ENCODE results near the gene NKG7. TPM values are rescaled to one million over a fixed set of nuclear protein-coding genes. Genes with fewer than 3 reads are reported as not detected.

Gene NKG7
- polyA plus RNA-seq, 3 donors from 2014 or later: 7,925 to 8,923 (median 8,385) TPM

GRCh38 chr19:51382004-51382403 lies 9.6 kb upstream of the NKG7 start:
- Mint-ChIP-seq H3K9me3 (no peaks in the 10 kb centered on the region), H3K27me3 (ENCODE audit: low read depth in 3 of 3) (peaks cover 0 to 4% (median 2%) of the 10 kb centered on the region in 3 donors), H3K36me3 (no peaks in the 10 kb centered on the region), H3K4me3 (peak overlapping the region in 4 of 5 donors; percentile 17 to 80 (median 50)), H3K27ac (peak overlapping the region in 3 of 6 donors; percentile 56 to 67 (median 67)), H3K4me1 (peaks cover 68 to 70% of the 10 kb centered on the region in 2 donors)
- DNase-seq: no peak

- Mint-ChIP-seq H3K4me3 (peak overlapping the region in 4 of 5 donors; percentile 65 to 80 (median 72)), H3K9me3 (no peaks in the 10 kb centered on the region), H3K27ac (peak overlapping the region; percentile 59 to 90 (median 84)), H3K27me3 (ENCODE audit: low read depth in 3 of 3) (peaks cover 5 to 13% (median 8%) of the 10 kb centered on the region in 3 donors), H3K4me1 (peaks cover 72 to 76% of the 10 kb centered on the region in 2 donors), H3K36me3 (no peaks in the 10 kb centered on the region)
- no peak for DNase-seq
These were observed 7.9 kb upstream of the NKG7 start for GRCh38 chr19:51380379-51380778.

- no peak overlapping the region for H3K4me3 Mint-ChIP-seq
- no peak for DNase-seq
- peaks cover 15 to 30% (median 15%) of the 10 kb centered on the region in 3 donors for H3K27me3 Mint-ChIP-seq (ENCODE audit: low read depth in 3 of 3)
- no peaks in the 10 kb centered on the region for H3K9me3 Mint-ChIP-seq
- peaks cover 80 to 84% of the 10 kb centered on the region in 2 donors for H3K4me1 Mint-ChIP-seq
- no peaks in the 10 kb centered on the region for H3K36me3 Mint-ChIP-seq
- no peak overlapping the region for H3K27ac Mint-ChIP-seq
These were observed 5.0 kb upstream of the NKG7 start for GRCh38 chr19:51377422-51377821.

GRCh38 chr19:51375504-51376221 lies 3.2 kb upstream of the NKG7 start:
- peak; percentile 62 to 73 (median 67) for DNase-seq
- Mint-ChIP-seq H3K27ac (peak overlapping the region; percentile 94 to 100 (median 100)), H3K4me3 (peak overlapping the region; percentile 79 to 100 (median 88)), H3K27me3 (ENCODE audit: low read depth in 3 of 3) (peaks cover 14 to 38% (median 17%) of the 10 kb centered on the region in 3 donors), H3K4me1 (peaks cover 63 to 66% of the 10 kb centered on the region in 2 donors), H3K36me3 (peaks cover 10 to 15% (median 15%) of the 10 kb centered on the region in 3 donors), H3K9me3 (no peaks in the 10 kb centered on the region)

DNA sequence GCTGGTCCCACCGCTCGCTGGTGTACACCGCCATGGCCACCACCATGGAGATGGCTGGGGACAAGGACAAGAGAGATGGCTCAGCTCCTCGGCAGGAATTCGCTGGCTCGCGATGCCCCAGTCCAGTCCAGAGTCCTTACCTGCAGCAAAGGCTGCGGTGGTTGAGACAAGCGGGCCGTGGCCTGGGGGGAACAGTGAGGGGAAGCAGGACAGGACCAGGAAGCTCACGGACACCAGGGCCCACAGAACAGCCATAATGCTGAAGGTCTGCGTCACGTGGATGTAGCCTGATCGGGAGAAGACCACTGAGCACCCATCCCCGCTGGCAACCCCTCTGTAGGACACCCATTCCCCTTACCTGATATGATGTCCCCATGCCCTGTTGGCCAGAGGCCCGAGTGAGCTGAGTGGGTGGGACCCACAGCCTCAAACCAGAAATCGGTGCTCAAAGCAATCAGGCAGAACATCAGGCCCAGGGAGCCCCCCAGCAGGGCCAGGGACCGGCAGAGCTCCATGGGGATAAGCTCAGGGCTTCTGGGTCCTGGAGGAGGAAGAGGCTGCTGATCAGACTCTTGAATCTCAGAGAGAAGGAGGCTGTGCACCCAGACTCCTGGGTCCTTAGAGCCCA lies 319 bp downstream of the NKG7 start:
- Mint-ChIP-seq H3K27ac (peak overlapping the region; percentile 94 to 100 (median 100)), H3K9me3 (no peaks in the 10 kb centered on the region), H3K4me3 (peak overlapping the region; percentile 94 to 100 (median 98)), H3K27me3 (ENCODE audit: low read depth in 3 of 3) (peaks cover 23 to 55% (median 30%) of the 10 kb centered on the region in 3 donors), H3K36me3 (peaks cover 17 to 27% (median 22%) of the 10 kb centered on the region in 3 donors), H3K4me1 (peaks cover 57 to 66% of the 10 kb centered on the region in 2 donors)
- no peak for DNase-seq

DNA sequence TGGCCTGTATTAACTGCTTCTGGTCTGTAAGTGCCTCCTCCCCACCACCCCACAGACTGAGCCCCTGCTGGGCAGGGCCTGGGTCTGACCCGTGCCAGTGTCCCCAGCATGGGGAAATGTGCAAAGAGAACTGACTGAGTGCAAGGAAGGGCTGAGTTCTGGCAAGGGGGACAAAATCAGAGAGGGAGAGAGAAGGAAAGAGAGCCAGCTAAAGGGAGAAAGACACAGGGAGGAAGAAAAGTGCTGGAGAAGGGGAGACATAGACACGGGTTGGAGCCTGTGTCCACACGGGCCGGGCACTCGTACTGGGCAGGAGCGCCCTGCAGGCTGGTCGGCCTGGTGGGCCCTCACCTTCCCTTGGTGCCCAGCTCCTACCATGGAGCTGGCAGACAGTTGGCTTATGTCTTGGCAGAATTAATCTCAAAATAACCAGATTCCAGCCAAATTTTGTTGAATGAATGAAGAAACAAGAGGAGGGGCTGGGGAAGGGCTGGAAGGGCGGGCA lies 1.2 kb downstream of the NKG7 start:
- peaks cover 29 to 59% (median 38%) of the 10 kb centered on the region in 3 donors for H3K27me3 Mint-ChIP-seq (ENCODE audit: low read depth in 3 of 3)
- H3K9me3 Mint-ChIP-seq: no peaks in the 10 kb centered on the region
- H3K4me3 Mint-ChIP-seq: peak overlapping the region; percentile 94 to 100 (median 98)
- DNase-seq: no peak
- peaks cover 52 to 66% of the 10 kb centered on the region in 2 donors for H3K4me1 Mint-ChIP-seq
- peaks cover 17 to 27% (median 22%) of the 10 kb centered on the region in 3 donors for H3K36me3 Mint-ChIP-seq
- peak overlapping the region; percentile 94 to 100 (median 100) for H3K27ac Mint-ChIP-seq

GRCh38 chr19:51370230-51370629 lies 2.2 kb downstream of the NKG7 start:
- peaks cover 17 to 27% (median 22%) of the 10 kb centered on the region in 3 donors for H3K36me3 Mint-ChIP-seq
- H3K27me3 Mint-ChIP-seq (ENCODE audit: low read depth in 3 of 3): peaks cover 30 to 57% (median 33%) of the 10 kb centered on the region in 3 donors
- H3K4me3 Mint-ChIP-seq: peak overlapping the region; percentile 94 to 100 (median 98)
- no peaks in the 10 kb centered on the region for H3K9me3 Mint-ChIP-seq
- H3K4me1 Mint-ChIP-seq: peaks cover 50 to 66% of the 10 kb centered on the region in 2 donors
- H3K27ac Mint-ChIP-seq: peak overlapping the region; percentile 94 to 100 (median 100)
- DNase-seq: no peak

- Mint-ChIP-seq H3K9me3 (no peaks in the 10 kb centered on the region), H3K27me3 (ENCODE audit: low read depth in 3 of 3) (peaks cover 28 to 52% (median 32%) of the 10 kb centered on the region in 3 donors), H3K27ac (peak within 1 kb of the TSS; percentile 94 to 100 (median 100)), H3K4me1 (peaks cover 45 to 62% of the 10 kb centered on the region in 2 donors), H3K4me3 (peak within 1 kb of the TSS; percentile 94 to 100 (median 98)), H3K36me3 (peaks cover 17 to 27% (median 22%) of the 10 kb centered on the region in 3 donors)
- peak; percentile 66 to 70 (median 66) for DNase-seq
These were observed 3.8 kb downstream of the NKG7 start, which contains the start of gene CLDND2 for GRCh38 chr19:51368366-51369282. Gene CLDND2, minus strand, starts transcription at chr19:51369003. Its CDS starts 426 bp downstream, at chr19:51368577.

DNA sequence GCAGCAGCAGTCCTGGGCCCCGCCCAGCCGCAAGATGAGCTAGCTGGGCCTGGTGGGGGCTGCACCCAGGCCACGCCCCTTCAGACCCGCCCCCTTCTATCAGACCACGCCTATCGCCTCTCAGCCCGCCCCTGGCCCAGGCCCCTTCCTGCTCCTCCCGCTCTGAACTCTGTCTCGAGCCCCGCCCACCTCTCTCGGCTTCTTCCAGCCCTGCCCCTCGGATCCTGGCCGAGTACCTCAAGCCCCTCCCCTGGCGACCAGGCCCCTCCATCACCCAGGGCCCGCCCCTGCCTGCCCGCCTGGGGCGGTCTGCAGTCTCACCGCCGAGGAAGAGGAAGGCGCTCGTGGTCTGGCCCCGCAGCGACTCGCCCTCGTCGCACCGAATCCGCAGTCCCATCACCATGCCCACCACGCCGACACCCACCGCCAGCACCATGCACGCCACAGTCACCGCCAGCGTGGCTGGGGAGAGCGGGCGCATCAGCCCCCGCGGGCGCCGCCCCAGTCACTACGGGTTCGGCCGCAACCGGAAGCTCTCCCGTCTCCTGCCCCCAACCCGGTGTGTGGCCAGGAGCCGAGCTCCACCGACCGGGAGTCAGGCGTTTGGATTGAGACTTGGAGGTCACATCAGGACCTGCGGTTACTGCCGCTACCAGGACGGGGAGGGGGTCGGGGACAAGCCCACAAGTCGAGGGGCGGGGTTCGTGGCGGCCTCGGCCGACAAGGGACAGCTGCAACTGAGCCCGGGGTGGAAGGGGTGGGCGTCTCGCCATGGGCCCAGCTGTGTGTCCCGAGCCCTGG lies 4.7 kb downstream of the NKG7 start:
- H3K27ac Mint-ChIP-seq: peak overlapping the region; percentile 94 to 100 (median 100)
- H3K36me3 Mint-ChIP-seq: peaks cover 17 to 27% (median 22%) of the 10 kb centered on the region in 3 donors

DNA sequence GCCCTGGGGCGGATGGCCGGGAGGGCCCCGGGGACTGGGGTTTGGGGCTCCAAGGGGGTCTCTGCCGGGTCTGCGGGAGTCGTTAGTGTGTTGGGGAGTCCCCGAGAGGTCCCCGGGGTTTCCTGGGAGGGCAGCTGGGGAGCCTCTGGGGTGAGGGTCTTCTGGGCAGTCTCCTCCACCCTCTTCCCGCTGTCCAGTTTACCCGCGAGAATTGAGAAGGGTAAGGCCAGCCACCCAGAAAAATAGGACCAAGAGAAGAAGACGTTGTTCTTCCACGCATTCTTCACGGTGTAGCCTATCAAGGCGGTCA lies 5.2 kb downstream of the NKG7 start:
- Mint-ChIP-seq H3K4me3 (peak overlapping the region; percentile 94 to 100 (median 98)), H3K4me1 (peaks cover 42 to 64% of the 10 kb centered on the region in 2 donors), H3K36me3 (peaks cover 17 to 27% (median 22%) of the 10 kb centered on the region in 3 donors), H3K27me3 (ENCODE audit: low read depth in 3 of 3) (peaks cover 21 to 40% (median 23%) of the 10 kb centered on the region in 3 donors), H3K27ac (peak overlapping the region; percentile 94 to 100 (median 100)), H3K9me3 (no peaks in the 10 kb centered on the region)
- DNase-seq: peak in 1 of 3 donors; percentile 51

More for the DNA sequence above, 4.7 kb downstream of the NKG7 start:
- H3K4me1 Mint-ChIP-seq: peaks cover 40 to 62% of the 10 kb centered on the region in 2 donors
- H3K27me3 Mint-ChIP-seq (ENCODE audit: low read depth in 3 of 3): peaks cover 25 to 46% (median 29%) of the 10 kb centered on the region in 3 donors
- peak; percentile 93 to 96 (median 95) for DNase-seq
- H3K4me3 Mint-ChIP-seq: peak overlapping the region; percentile 94 to 100 (median 98)
- no peaks in the 10 kb centered on the region for H3K9me3 Mint-ChIP-seq

- Mint-ChIP-seq H3K4me3 (peak overlapping the region; percentile 94 to 100 (median 98)), H3K27me3 (ENCODE audit: low read depth in 3 of 3) (peaks cover 21 to 36% (median 23%) of the 10 kb centered on the region in 3 donors), H3K36me3 (peaks cover 16 to 21% (median 17%) of the 10 kb centered on the region in 3 donors), H3K9me3 (no peaks in the 10 kb centered on the region), H3K27ac (peak overlapping the region; percentile 94 to 100 (median 100)), H3K4me1 (peaks cover 42 to 69% of the 10 kb centered on the region in 2 donors)
- peak; percentile 88 to 89 (median 89) for DNase-seq
These were observed 5.8 kb downstream of the NKG7 start for GRCh38 chr19:51366389-51367254.

All from immature natural killer cell (primary cell).